ENCODE data around the gene EBP. TPM values are rescaled to one million over a fixed set of nuclear protein-coding genes. Genes with fewer than 3 reads are reported as not detected.

EBP gene
- polyA plus RNA-seq, 1 donor (not counting 4 experiments of a cell fraction or from before 2014, with no cell fraction given), result 194 TPM

DNA sequence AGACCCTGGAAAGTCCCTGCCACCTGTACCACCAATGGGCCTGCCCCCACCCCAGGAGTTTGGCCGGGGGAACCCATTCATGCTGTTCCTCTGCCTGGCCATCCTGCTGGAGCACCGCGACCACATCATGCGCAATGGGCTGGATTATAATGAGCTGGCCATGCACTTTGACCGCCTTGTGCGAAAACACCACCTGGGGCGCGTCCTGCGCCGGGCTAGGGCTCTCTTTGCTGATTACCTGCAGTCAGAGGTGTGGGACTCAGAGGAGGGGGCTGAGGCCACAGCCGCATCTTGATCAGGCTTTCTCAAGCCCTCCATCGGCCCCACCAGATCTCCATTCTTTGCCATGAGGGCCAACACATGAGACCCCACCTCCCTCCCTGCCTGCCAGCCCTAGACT lies 39.1 kb downstream of the EBP start:
- no peak overlapping the region for H2AFZ ChIP-seq (ENCODE audit: control insufficient read depth, low read length)
- DNase-seq (ENCODE audit: low read depth, low spot score) (no peak), FAIRE-seq (no peak)
- H3K9me1 ChIP-seq (ENCODE audit: control insufficient read depth, extremely low read depth, insufficient read depth, low read length), result no peaks in the 10 kb centered on the region
- H3K4me2 ChIP-seq (ENCODE audit: control insufficient read depth, extremely low read depth, insufficient read depth, low read depth, low read length), result no peak overlapping the region
- H3K79me2 ChIP-seq (ENCODE audit: control insufficient read depth, insufficient read depth, low read length), result peaks cover 3% of the 10 kb centered on the region
- H3K9me3 ChIP-seq (ENCODE audit: control insufficient read depth, low read depth, low read length), result peaks cover 6% of the 10 kb centered on the region
- H3K36me3 ChIP-seq (ENCODE audit: control insufficient read depth in 2 of 2, extremely low read depth in 1 of 2, insufficient read depth in 2 of 2, low read length in 2 of 2), result peaks cover 4 to 18% of the 10 kb centered on the region in 2 experiments
- H4K20me1 ChIP-seq (ENCODE audit: control insufficient read depth, extremely low read depth, insufficient read depth, low read length), result no peaks in the 10 kb centered on the region
- no peak overlapping the region for H3K9ac ChIP-seq (ENCODE audit: control insufficient read depth, extremely low read depth, insufficient read depth, low read length)
- H3K4me3 ChIP-seq (ENCODE audit: control insufficient read depth in 2 of 3, extremely low read depth in 1 of 3, insufficient read depth in 2 of 3, low read depth in 1 of 3, low read length in 3 of 3), result no peak overlapping the region
- peaks cover 13% of the 10 kb centered on the region for H3K4me1 ChIP-seq (ENCODE audit: control insufficient read depth, extremely low read depth, insufficient read depth, low read length)
- H3K27me3 ChIP-seq (ENCODE audit: control insufficient read depth, extremely low read depth, insufficient read depth, low read length), result no peaks in the 10 kb centered on the region
- TF ChIP-seq, protein P1, sequence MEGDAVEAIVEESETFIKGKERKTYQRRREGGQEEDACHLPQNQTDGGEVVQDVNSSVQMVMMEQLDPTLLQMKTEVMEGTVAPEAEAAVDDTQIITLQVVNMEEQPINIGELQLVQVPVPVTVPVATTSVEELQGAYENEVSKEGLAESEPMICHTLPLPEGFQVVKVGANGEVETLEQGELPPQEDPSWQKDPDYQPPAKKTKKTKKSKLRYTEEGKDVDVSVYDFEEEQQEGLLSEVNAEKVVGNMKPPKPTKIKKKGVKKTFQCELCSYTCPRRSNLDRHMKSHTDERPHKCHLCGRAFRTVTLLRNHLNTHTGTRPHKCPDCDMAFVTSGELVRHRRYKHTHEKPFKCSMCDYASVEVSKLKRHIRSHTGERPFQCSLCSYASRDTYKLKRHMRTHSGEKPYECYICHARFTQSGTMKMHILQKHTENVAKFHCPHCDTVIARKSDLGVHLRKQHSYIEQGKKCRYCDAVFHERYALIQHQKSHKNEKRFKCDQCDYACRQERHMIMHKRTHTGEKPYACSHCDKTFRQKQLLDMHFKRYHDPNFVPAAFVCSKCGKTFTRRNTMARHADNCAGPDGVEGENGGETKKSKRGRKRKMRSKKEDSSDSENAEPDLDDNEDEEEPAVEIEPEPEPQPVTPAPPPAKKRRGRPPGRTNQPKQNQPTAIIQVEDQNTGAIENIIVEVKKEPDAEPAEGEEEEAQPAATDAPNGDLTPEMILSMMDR (optimal IDR thresholded peaks at IDR 0.05 in 1 of 3, IDR thresholded peaks at IDR 0.05 in 1 of 3, conservative IDR thresholded peaks at IDR 0.05 in 1 of 3; ENCODE audit: extremely low read depth in 1 of 3, insufficient read depth in 2 of 3, low read length in 3 of 3), result no peak
- TF ChIP-seq EZH2 (IDR thresholded peaks at IDR 0.05; ENCODE audit: low read length), result no peak
- dilution Hi-C loops (cut with MboI; ENCODE audit: extremely low pct_ligation_motif_present, low sequenced_read_pairs), result no loop called here
- H3K27ac ChIP-seq (ENCODE audit: control insufficient read depth, insufficient read depth, low read length), result no peak overlapping the region

DNA sequence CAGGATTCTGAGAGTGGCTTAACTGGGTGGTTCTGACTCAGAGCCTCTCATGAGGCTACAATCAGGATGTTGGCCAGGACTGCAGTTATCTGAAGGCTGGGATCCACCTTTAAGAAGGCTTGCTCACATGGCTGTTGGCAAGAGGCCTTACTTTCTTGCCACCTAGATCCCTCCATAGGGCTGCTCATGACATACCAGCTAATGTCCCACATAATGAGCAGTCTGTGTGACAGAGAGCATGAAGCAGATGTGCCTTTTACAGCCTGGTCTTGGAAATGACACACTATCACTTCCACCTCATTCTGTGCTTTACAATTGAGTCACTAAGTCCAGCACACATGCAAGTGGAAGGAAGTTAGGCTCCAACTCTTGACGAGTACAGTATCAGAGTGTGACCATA lies 48.4 kb downstream of the EBP start:
- H4K20me1 ChIP-seq (ENCODE audit: control insufficient read depth, extremely low read depth, insufficient read depth, low read length), result no peaks in the 10 kb centered on the region
- H3K4me1 ChIP-seq (ENCODE audit: control insufficient read depth, extremely low read depth, insufficient read depth, low read length), result no peaks in the 10 kb centered on the region
- H3K9me3 ChIP-seq (ENCODE audit: control insufficient read depth, low read depth, low read length), result no peaks in the 10 kb centered on the region
- H3K9me1 ChIP-seq (ENCODE audit: control insufficient read depth, extremely low read depth, insufficient read depth, low read length), result no peaks in the 10 kb centered on the region
- FAIRE-seq (peak; percentile 23), DNase-seq (ENCODE audit: low read depth, low spot score) (no peak)
- H3K27me3 ChIP-seq (ENCODE audit: control insufficient read depth, extremely low read depth, insufficient read depth, low read length), result no peaks in the 10 kb centered on the region
- H3K4me2 ChIP-seq (ENCODE audit: control insufficient read depth, extremely low read depth, insufficient read depth, low read depth, low read length), result no peak overlapping the region
- H2AFZ ChIP-seq (ENCODE audit: control insufficient read depth, low read length), result no peak overlapping the region
- TF ChIP-seq EZH2 (IDR thresholded peaks at IDR 0.05; ENCODE audit: low read length), result no peak
- TF ChIP-seq, protein P1 (optimal IDR thresholded peaks at IDR 0.05 in 1 of 3, IDR thresholded peaks at IDR 0.05 in 1 of 3, conservative IDR thresholded peaks at IDR 0.05 in 1 of 3; ENCODE audit: extremely low read depth in 1 of 3, insufficient read depth in 2 of 3, low read length in 3 of 3), result no peak
- no peak overlapping the region for H3K4me3 ChIP-seq (ENCODE audit: control insufficient read depth in 2 of 3, extremely low read depth in 1 of 3, insufficient read depth in 2 of 3, low read depth in 1 of 3, low read length in 3 of 3)
- dilution Hi-C loops (cut with MboI; ENCODE audit: extremely low pct_ligation_motif_present, low sequenced_read_pairs), result no loop called here
- H3K9ac ChIP-seq (ENCODE audit: control insufficient read depth, extremely low read depth, insufficient read depth, low read length), result no peak overlapping the region
- H3K36me3 ChIP-seq (ENCODE audit: control insufficient read depth in 2 of 2, extremely low read depth in 1 of 2, insufficient read depth in 2 of 2, low read length in 2 of 2), result no peaks in the 10 kb centered on the region
- H3K27ac ChIP-seq (ENCODE audit: control insufficient read depth, insufficient read depth, low read length), result no peak overlapping the region
- peaks cover 2% of the 10 kb centered on the region for H3K79me2 ChIP-seq (ENCODE audit: control insufficient read depth, insufficient read depth, low read length)
